Stimulated activated naive CD8-positive, alpha-beta T cell treated with anti-CD3 and anti-CD28 coated beads, Interleukin-15, amount 100 ng/mL, for 72 hours (primary cell): ENCODE data around the gene LNX1.
A peak's percentile ranks its signal among the peaks of the same experiment; 100 is the strongest.

Experiments
- ATAC-seq: fragments of 150-1000 bp; cut with Tn5 transposase; 2 replicates; pipeline ENCODE4 v1.10.0; 2021; ENCODE audit warnings: mild to moderate bottlenecking, moderate library complexity
- DNase-seq, 2 donors: peaks; one replicate each; pipeline ENCODE4 v3.0.0; 2021 to 2022
- H3K27ac Mint-ChIP-seq, 2 donors: one replicate each; pipeline ENCODE4 v1.8.0; 2022; ENCODE audit warnings: mild to moderate bottlenecking in 2 of 2, mixed read lengths in 2 of 2, moderate library complexity in 2 of 2
- H3K27me3 Mint-ChIP-seq: one replicate; pipeline ENCODE4 v1.8.0; 2022; ENCODE audit warnings: mixed read lengths
- H3K4me1 Mint-ChIP-seq: one replicate; pipeline ENCODE4 v1.8.0; 2022; ENCODE audit warnings: mild to moderate bottlenecking, mixed read lengths
- H3K4me3 Mint-ChIP-seq, 2 donors: one replicate each; pipeline ENCODE4 v1.8.0; 2022; ENCODE audit warnings: mild to moderate bottlenecking in 2 of 2, mixed read lengths in 2 of 2, moderate library complexity in 1 of 2
- H3K9me3 Mint-ChIP-seq, 2 donors: one replicate each; pipeline ENCODE4 v1.8.0; 2022; ENCODE audit warnings: mixed read lengths in 2 of 2

The LNX1 gene

DNA sequence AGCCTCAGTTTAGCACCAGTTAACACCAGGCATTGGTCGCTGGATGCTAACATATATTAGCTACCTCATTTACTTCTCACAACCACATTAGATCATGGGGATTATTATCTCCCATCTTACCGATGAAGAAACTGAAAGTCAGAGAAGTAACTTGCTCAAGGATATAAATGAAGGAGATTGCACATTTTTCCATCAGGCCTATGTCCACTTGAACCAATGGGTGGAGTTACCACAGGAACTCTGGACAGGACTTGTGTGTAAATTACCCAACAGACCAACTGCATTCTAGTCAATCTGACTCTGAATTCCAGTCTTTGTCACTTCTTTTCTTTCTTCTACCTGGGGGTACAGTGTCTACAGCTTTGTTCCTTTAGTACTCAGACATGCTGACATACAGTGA lies 1.8 kb downstream of the LNX1 start:
- Mint-ChIP-seq H3K27ac (no peak overlapping the region), H3K9me3 (no peaks in the 10 kb centered on the region), H3K4me3 (no peak overlapping the region), H3K27me3 (peaks cover 52% of the 10 kb centered on the region), H3K4me1 (peaks cover 14% of the 10 kb centered on the region)
- ATAC-seq (no peak), DNase-seq (no peak)

DNA sequence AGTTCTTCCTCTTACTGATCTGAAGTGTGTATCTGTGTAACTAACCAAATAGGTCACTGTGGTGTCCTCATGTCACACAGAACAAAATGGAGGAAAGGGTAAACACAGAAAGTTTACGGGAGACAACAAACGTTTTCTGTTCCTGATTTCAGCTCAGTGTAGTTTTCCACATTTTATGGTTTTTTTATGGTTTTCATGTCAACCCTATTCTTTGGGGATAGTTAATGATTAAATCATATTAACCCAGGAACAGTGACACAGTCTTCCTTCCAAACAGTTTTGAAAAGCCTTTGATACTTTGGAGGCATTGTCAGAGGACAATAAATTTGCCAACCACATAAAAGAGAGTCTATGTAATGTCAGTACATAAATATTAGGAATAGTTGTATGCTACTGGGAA lies 4.2 kb downstream of the LNX1 start:
- Mint-ChIP-seq H3K27ac (no peak overlapping the region), H3K4me1 (peaks cover 8% of the 10 kb centered on the region), H3K4me3 (no peak overlapping the region), H3K27me3 (peaks cover 57% of the 10 kb centered on the region), H3K9me3 (no peaks in the 10 kb centered on the region)
- ATAC-seq (no peak), DNase-seq (no peak)

DNA sequence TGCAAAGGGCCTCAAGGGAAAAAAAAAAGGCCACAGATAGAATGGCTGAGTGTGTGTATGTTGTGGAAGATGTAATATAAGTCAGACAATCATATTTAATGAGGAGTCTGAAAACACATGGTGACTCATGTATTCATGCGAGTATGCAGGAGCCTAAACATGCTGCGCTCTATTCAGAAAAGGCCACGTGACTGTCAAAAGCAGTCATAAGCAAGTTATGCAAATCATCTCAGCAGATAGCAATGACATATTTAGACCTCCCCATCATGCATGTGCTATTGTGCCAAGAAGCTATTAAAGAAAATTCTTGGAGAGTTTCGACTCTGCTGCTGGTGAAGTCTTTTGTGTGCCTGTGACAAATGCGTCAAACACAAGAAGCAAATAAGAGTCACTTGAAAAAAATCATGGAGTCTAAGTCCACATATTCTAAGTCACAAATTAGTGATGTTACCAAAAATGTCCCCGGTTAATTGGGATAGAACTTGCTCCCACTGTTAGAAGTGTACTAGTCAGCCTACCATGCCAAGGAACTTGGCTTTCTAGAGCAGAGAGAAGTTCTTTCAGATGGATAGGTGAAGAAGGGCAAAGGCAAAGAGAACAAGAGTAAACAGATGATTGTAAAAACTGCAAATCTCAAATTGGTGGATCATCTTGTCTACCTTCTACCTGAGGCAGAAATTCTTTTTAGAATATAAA lies 5.0 kb downstream of the LNX1 start:
- no peak overlapping the region for H3K27ac Mint-ChIP-seq

DNA sequence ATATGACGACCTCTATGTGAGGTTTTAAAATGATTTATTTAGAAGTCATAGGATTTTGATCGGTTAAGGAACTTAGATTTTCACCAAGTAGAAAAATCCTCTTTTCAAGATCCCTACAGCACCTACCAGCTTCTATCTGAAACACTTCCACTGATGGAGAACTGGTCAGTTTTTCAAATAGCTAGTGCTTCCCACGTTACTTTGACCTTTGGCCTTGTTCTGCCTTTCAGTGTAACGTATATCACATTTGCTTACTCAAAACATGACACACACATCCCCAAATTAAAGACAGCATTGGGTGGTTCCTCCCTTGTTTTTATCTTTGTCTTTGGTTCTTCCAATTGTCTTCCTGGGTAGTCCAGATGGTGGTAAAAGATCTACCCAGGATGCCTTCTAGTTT lies 6.6 kb downstream of the LNX1 start:
- Mint-ChIP-seq H3K27ac (no peak overlapping the region), H3K9me3 (no peaks in the 10 kb centered on the region), H3K4me1 (no peaks in the 10 kb centered on the region), H3K27me3 (peaks cover 32% of the 10 kb centered on the region), H3K4me3 (no peak overlapping the region)
- ATAC-seq (no peak), DNase-seq (no peak)

More for the DNA sequence above, 5.0 kb downstream of the LNX1 start:
- H3K4me3 Mint-ChIP-seq, result no peak overlapping the region
- DNase-seq (no peak), ATAC-seq (no peak)
- H3K27me3 Mint-ChIP-seq, result peaks cover 48% of the 10 kb centered on the region
- H3K4me1 Mint-ChIP-seq, result peaks cover 1% of the 10 kb centered on the region
- H3K9me3 Mint-ChIP-seq, result no peaks in the 10 kb centered on the region

DNA sequence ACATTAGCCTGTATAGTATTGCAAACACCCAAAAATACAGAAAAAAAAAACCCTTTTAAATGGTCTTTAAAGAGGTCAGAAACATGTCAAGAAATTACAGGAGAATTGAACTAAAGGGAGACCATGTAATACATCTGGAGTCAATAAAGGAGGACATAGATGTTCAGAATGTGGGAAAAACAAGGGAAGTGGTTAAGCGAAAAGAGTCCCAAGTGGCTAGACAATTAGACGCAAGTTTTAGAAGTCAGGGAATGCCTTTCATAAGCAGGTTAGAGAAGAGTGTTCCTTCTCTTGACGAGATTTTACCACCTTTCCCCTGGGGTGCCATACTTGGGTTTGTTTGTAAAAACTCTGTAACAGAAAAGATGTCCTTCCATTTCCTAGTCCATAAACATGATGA lies 7.8 kb downstream of the LNX1 start:
- no peaks in the 10 kb centered on the region for H3K4me1 Mint-ChIP-seq
- H3K4me3 Mint-ChIP-seq, result no peak overlapping the region
- H3K27ac Mint-ChIP-seq, result no peak overlapping the region
- DNase-seq, result no peak
- H3K27me3 Mint-ChIP-seq, result peaks cover 21% of the 10 kb centered on the region
- no peak for ATAC-seq
- H3K9me3 Mint-ChIP-seq, result no peaks in the 10 kb centered on the region

DNA sequence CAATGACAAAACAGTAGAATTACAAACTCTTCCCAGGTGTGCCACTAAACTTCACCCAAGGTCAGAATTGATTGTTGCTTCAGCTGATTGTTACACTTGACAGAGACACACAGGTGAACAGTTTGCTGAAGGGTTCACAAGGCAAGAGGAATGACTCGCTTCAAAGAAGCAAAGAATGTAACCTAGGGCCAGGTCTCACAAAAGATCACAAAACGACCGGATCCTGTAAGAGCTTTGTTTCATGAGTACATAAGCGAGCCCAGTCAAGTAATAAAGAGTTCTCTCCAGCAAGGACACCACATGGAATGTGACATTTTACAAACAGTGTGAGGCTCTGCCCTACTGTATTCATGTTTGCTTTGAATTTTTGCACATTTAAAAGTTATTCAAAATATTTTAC lies 9.1 kb downstream of the LNX1 start:
- Mint-ChIP-seq H3K4me3 (no peak overlapping the region), H3K9me3 (no peaks in the 10 kb centered on the region), H3K27ac (no peak overlapping the region), H3K27me3 (peaks cover 21% of the 10 kb centered on the region), H3K4me1 (no peaks in the 10 kb centered on the region)
- no peak for ATAC-seq
- DNase-seq, result no peak

DNA sequence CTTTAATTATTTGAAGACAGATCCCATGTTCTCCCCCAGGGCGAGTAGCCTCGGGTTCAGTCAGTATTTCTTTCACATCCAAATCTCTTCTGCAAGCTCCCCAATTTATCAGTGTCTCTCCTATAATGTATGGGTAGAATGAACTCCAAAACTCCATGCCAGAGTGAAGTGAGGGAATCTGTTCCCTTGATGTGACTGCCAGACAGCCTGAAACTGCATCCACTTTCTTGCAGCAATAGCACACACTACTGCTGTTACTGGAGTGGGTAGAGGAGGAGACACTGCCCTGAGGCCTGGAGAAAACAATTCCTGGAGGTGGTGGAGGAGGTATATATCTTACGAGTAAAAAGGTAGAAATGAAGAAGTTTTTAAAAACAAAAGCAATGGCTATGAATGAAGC lies 11.0 kb downstream of the LNX1 start:
- H3K4me1 Mint-ChIP-seq, result no peaks in the 10 kb centered on the region
- no peak overlapping the region for H3K4me3 Mint-ChIP-seq
- ATAC-seq (no peak), DNase-seq (no peak)
- peaks cover 21% of the 10 kb centered on the region for H3K27me3 Mint-ChIP-seq
- no peak overlapping the region for H3K27ac Mint-ChIP-seq
- no peaks in the 10 kb centered on the region for H3K9me3 Mint-ChIP-seq

DNA sequence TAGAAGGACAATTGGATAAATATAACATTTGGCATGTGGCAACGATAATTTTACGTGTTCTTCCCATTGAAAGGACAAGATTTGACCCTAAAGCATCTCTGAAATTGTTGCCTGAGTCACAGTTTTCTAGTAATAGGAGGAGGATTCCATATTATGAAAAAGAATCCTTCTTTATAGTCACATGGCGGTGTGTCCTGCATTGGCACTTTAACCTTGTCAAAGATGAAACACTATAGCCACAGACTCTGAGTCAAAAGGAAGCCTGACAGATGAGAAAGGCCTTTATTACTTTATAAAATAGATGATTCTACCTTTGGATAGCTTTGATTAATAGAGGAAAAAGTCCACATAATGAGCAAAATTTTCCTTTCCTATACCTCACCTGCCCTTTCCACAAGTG lies 11.5 kb downstream of the LNX1 start:
- Mint-ChIP-seq H3K27ac (no peak overlapping the region), H3K9me3 (no peaks in the 10 kb centered on the region), H3K4me3 (no peak overlapping the region), H3K4me1 (no peaks in the 10 kb centered on the region), H3K27me3 (peaks cover 21% of the 10 kb centered on the region)
- no peak for DNase-seq
- no peak for ATAC-seq

DNA sequence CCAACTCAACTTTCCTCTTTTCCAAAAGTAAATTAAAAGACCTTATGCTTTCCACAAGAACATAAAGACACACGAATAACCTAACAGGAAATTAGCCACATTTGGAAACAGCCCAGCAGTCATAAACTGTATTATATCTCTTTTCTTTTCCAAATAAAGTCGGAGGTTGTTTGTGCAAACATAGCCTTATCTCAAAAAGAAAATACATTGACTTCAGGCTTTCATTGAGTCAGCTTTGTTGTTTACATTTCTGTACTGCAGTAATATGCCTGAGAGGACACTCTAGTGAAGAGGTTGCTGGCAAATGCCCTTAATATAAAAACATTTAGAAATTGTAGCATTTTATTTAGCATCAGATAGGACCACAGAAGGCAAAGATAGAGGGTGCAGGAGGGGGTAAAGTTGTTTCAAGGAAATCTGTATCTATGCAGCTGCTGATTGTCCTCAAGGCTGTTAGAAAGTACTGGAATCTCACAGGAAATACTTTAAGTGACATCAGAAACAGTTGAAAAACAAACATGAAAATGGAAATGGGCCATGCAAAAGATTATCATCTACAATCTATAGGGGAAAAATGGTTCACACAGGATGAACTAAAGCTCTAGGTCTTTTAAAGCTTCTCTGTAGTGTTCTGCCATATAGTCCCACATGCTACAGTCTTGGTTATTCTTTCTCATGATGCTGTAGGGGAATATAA lies 14.5 kb downstream of the LNX1 start:
- no peaks in the 10 kb centered on the region for H3K9me3 Mint-ChIP-seq
- DNase-seq, result no peak
- peak overlapping the region in 1 of 2 donors; percentile 83 for H3K27ac Mint-ChIP-seq
- no peaks in the 10 kb centered on the region for H3K4me1 Mint-ChIP-seq
- no peak for ATAC-seq
- H3K4me3 Mint-ChIP-seq, result no peak overlapping the region
- no peaks in the 10 kb centered on the region for H3K27me3 Mint-ChIP-seq

DNA sequence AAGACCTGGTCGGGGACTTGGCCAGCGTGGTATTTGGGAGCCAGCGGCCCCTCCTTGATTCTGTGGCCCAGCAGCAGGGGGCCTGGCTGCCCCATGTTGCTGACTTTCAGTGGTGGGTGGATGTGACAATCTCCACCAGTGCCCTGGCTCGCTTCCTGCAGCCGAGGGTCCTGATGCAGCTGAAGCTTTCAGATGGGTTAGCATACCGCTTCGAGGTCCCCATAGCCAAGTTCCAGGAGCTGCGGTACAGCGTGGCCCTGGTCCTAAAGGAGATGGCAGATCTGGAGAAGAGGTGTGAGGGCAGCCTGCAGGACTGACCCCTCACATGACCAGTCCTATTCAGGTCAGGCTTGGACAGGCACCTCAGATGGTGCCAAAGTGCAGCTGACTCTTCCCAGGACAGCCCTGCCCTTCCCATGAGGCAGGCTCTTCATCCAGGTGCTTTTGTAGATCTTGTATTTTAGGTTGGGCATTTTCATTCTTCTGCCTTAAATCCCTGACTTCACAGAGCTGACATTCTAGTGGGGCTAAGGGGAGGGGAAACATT lies 15.1 kb downstream of the LNX1 start:
- Mint-ChIP-seq H3K4me1 (no peaks in the 10 kb centered on the region), H3K4me3 (no peak overlapping the region), H3K27ac (no peak overlapping the region), H3K27me3 (no peaks in the 10 kb centered on the region), H3K9me3 (no peaks in the 10 kb centered on the region)
- no peak for ATAC-seq
- no peak for DNase-seq

DNA sequence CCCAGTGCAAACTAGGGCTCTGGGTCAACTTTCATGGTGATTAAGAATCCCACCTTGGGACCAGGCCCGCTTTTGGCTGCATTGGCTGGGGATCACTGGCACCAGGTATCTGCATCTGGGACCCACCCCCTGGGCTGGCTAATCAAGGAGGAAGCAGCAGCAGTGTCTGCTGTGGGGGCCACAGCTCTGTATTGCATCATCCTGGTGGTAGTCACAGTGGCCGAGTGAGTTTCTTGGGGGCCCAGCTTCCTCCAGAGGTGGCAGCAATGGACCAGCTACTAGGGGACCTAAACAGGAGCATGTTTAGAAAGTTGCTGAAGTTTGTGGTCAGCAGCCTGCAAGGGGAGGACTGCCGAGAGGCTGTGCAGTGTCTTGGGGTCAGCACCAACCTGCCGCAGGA lies 15.7 kb downstream of the LNX1 start:
- DNase-seq, result no peak
- Mint-ChIP-seq H3K4me3 (no peak overlapping the region), H3K9me3 (no peaks in the 10 kb centered on the region), H3K4me1 (no peaks in the 10 kb centered on the region), H3K27ac (no peak overlapping the region), H3K27me3 (no peaks in the 10 kb centered on the region)
- ATAC-seq, result no peak

DNA sequence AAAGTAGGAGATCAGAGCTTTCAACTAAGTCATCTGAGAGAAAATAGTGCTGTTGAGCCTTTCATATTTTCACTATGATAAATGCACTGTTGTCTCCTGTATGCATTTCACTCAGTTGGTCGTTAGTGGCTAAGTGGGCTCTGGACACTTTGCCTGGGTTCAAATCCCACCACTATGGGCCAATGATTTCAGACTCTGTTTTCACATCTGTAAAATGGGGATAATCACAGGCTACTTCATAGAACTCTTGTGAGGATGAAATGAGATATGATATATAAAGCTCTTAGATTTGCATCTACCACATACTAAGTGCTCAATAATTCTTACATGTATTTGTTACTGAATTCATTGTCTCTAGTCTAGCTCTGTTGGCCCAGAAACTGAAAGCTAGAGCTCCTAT lies 16.8 kb downstream of the LNX1 start:
- no peak overlapping the region for H3K27ac Mint-ChIP-seq
- H3K4me1 Mint-ChIP-seq, result no peaks in the 10 kb centered on the region
- DNase-seq, result no peak
- H3K9me3 Mint-ChIP-seq, result no peaks in the 10 kb centered on the region
- H3K27me3 Mint-ChIP-seq, result no peaks in the 10 kb centered on the region
- H3K4me3 Mint-ChIP-seq, result no peak overlapping the region
- no peak for ATAC-seq

DNA sequence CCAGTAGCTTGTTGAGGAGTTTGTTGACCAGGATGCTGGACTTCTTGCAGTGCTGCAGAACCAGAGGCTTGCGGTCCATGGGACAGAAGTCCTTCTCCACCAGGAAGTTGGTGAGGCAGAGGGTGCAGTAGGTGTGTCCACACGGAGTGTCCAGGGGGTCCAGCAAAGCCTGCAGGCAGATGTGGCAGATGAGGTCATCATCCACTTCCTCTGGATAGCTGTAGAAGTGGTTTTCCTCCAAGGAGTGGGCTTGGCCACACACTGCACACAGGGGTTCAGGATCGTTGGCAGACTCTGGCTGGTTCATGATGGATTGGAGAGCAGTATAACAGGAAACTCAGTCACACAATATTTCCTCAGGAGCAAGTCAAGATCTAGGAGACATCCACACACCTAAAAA lies 17.6 kb downstream of the LNX1 start:
- Mint-ChIP-seq H3K27ac (no peak overlapping the region), H3K27me3 (no peaks in the 10 kb centered on the region), H3K4me1 (no peaks in the 10 kb centered on the region), H3K4me3 (no peak overlapping the region), H3K9me3 (no peaks in the 10 kb centered on the region)
- DNase-seq (no peak), ATAC-seq (no peak)

DNA sequence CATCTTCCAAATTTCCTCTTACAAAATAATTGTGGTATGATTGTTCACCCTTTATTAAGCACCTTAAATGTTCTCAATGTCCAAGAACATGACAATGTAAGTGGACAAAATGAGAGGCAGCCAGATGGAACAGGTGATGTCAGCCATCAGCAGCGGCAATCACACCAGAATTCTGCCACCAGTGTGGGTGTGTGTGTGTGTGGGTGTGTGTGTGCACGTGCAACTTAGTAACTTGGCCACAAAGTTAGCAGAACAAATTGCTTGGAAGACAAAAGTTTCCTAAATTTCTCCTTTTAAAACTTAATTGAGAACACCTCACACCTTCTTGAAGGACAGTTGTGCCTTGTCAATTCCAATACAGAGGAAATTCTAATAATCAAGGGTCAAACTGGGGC lies 18.7 kb downstream of the LNX1 start:
- ATAC-seq (no peak), DNase-seq (no peak)
- H3K27me3 Mint-ChIP-seq, result no peaks in the 10 kb centered on the region
- no peak overlapping the region for H3K4me3 Mint-ChIP-seq
- no peaks in the 10 kb centered on the region for H3K4me1 Mint-ChIP-seq
- no peak overlapping the region for H3K27ac Mint-ChIP-seq
- H3K9me3 Mint-ChIP-seq, result no peaks in the 10 kb centered on the region

DNA sequence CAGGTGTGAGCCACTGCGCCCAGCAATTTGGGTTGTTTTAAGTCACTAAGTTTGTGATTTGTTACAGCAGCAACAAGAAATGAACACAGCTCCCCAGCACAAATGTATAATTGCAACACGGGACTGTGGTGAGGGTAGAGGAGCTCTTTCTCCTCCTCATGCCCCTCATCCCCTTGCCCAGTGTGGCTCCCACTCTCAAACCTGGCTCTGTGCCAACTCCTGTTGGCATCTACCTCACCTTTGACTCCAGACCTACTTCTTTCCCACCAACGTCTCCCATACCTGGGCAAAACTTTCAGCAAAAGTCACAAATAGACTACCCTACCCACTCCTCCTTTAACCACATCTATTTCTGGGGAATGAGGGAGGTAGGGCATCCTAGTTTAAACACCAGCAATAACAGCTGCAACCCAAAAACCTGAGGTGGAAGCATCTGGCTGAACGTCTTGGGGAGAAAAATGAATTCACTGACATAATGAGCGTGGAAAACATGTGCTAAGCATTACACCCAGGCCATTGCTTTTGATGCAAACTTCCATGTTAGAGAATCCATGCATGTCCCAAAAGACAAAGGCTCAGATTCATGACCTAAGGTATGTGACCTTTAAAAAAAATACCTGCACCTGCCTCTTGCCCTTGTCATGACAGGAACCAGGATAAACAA lies 19.2 kb downstream of the LNX1 start:
- Mint-ChIP-seq H3K27ac (no peak overlapping the region), H3K4me3 (no peak overlapping the region), H3K9me3 (no peaks in the 10 kb centered on the region), H3K4me1 (no peaks in the 10 kb centered on the region), H3K27me3 (no peaks in the 10 kb centered on the region)
- DNase-seq (no peak), ATAC-seq (no peak)

DNA sequence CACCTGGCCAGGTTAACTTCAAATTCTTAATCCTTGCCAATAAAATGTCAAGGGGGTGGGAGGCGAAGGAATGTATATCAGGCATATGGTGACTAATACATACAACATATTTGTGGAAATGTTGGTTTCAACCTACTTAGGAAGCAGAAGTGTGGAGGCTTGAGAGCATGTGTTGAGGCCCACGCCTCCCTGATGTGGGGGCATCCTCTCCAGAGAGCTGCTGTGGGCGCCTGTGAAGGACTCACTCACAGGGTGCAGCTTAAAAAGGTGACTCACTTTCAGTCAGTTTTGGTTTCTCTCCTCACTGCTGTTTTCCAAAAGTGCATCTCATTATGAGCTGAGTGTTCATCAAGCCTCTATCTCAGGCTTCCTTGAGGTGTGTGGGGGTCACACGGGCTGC lies 27.5 kb downstream of the LNX1 start:
- ATAC-seq, result peak; percentile 88
- H3K27ac Mint-ChIP-seq, result no peak overlapping the region
- peak in 1 of 2 donors; percentile 18 for DNase-seq
- H3K27me3 Mint-ChIP-seq, result peaks cover 16% of the 10 kb centered on the region
- H3K4me1 Mint-ChIP-seq, result peaks cover 8% of the 10 kb centered on the region
- H3K4me3 Mint-ChIP-seq, result no peak overlapping the region
- H3K9me3 Mint-ChIP-seq, result no peaks in the 10 kb centered on the region
